H9 (cell line): Measurements from ENCODE around the gene ZNF366. TPM values are rescaled to one million over a fixed set of nuclear protein-coding genes. Genes with fewer than 3 reads are reported as not detected.

Source experiments
- DNase-seq: peaks from one replicate; pipeline ENCODE4 v3.0.0-alpha.2; 2017
- H2AFZ ChIP-seq: one replicate; pipeline ENCODE4 v1.6.1; 2013; ENCODE audit warnings: mild to moderate bottlenecking, low read length, control low read depth, moderate library complexity
- H2AK5ac ChIP-seq: 2 replicates; pipeline ENCODE4 v1.6.1; 2013; ENCODE audit warnings: low read length, control low read depth, mixed read lengths; ENCODE audit not compliant: insufficient read length
- H2BK120ac ChIP-seq: one replicate; pipeline ENCODE4 v1.6.1; 2013; ENCODE audit warnings: low read depth, mild to moderate bottlenecking, low read length, control low read depth, inconsistent platforms; ENCODE audit not compliant: poor library complexity, severe bottlenecking
- H2BK12ac ChIP-seq: 2 replicates; pipeline ENCODE4 v1.6.1; 2013; ENCODE audit warnings: low read length, control low read depth, mixed read lengths, low read depth; ENCODE audit not compliant: insufficient read length
- H2BK15ac ChIP-seq: 2 replicates; pipeline ENCODE4 v1.6.1; 2013; ENCODE audit warnings: low read depth, low read length, control low read depth
- H2BK20ac ChIP-seq: one replicate; pipeline ENCODE4 v1.6.1; 2013; ENCODE audit warnings: low read depth, mild to moderate bottlenecking, low read length, control low read depth, inconsistent platforms; ENCODE audit not compliant: poor library complexity, severe bottlenecking
- H2BK5ac ChIP-seq: 2 replicates; pipeline ENCODE4 v1.6.1; 2013; ENCODE audit warnings: low read length, control low read depth, mixed read lengths; ENCODE audit not compliant: insufficient read length
- H3K14ac ChIP-seq: 2 replicates; pipeline ENCODE4 v1.6.1; 2013; ENCODE audit warnings: low read length, control low read depth; ENCODE audit not compliant: insufficient read depth
- H3K18ac ChIP-seq: 2 replicates; pipeline ENCODE4 v1.6.1; 2013; ENCODE audit warnings: low read depth, mild to moderate bottlenecking, mixed read lengths, low read length, control low read depth; ENCODE audit not compliant: insufficient read length
- H3K23ac ChIP-seq: 2 replicates; pipeline ENCODE4 v1.6.1; 2013; ENCODE audit warnings: low read length, control low read depth, mixed read lengths, low read depth; ENCODE audit not compliant: insufficient read length
- H3K23me2 ChIP-seq: 2 replicates; pipeline ENCODE4 v1.6.1; 2013; ENCODE audit warnings: low read depth, mild to moderate bottlenecking, mixed read lengths, low read length, control low read depth; ENCODE audit not compliant: insufficient read length, poor library complexity, severe bottlenecking
- H3K27ac ChIP-seq: 2 replicates; pipeline ENCODE4 v1.5.1; 2013; ENCODE audit warnings: low read length, control low read depth, mixed read lengths, low read depth; ENCODE audit not compliant: insufficient read length
- H3K27me3 ChIP-seq: 2 replicates; pipeline ENCODE4 v1.6.1; 2013; ENCODE audit warnings: low read length, control low read depth, inconsistent platforms; ENCODE audit not compliant: insufficient read depth
- H3K4ac ChIP-seq: 2 replicates; pipeline ENCODE4 v1.6.1; 2013; ENCODE audit warnings: low read depth, mild to moderate bottlenecking, control low read depth, inconsistent platforms, low read length, moderate library complexity
- H3K4me1 ChIP-seq: 2 replicates; pipeline ENCODE4 v1.6.1; 2013; ENCODE audit warnings: low read length, control low read depth, inconsistent platforms; ENCODE audit not compliant: insufficient read depth
- H3K4me2 ChIP-seq: 2 replicates; pipeline ENCODE4 v1.6.1; 2013; ENCODE audit warnings: low read length, control low read depth, mixed read lengths; ENCODE audit not compliant: insufficient read length, insufficient read depth
- H3K56ac ChIP-seq: 2 replicates; pipeline ENCODE4 v1.6.1; 2013; ENCODE audit warnings: low read depth, mild to moderate bottlenecking, mixed read lengths, low read length, control low read depth; ENCODE audit not compliant: insufficient read length
- H3K79me1 ChIP-seq: 2 replicates; pipeline ENCODE4 v1.6.1; 2013; ENCODE audit warnings: low read depth, mild to moderate bottlenecking, moderate library complexity, low read length, control low read depth, inconsistent platforms; ENCODE audit not compliant: insufficient read depth, poor library complexity, severe bottlenecking
- H3K79me2 ChIP-seq: 2 replicates; pipeline ENCODE4 v1.6.1; 2013; ENCODE audit warnings: low read length, control low read depth, inconsistent platforms; ENCODE audit not compliant: insufficient read depth
- H3K9ac ChIP-seq: 2 replicates; pipeline ENCODE4 v1.6.1; 2013; ENCODE audit warnings: low read length, control low read depth, mixed read lengths; ENCODE audit not compliant: insufficient read length; ENCODE audit errors: extremely low read depth
- H3K9me3 ChIP-seq: one replicate; pipeline ENCODE4 v1.6.1; 2013; ENCODE audit warnings: low read depth, low read length, inconsistent platforms; ENCODE audit not compliant: control insufficient read depth
- H3T11ph ChIP-seq: one replicate; pipeline ENCODE4 v1.6.1; 2013; ENCODE audit warnings: mild to moderate bottlenecking, low read length, control low read depth, inconsistent platforms
- H4K20me1 ChIP-seq: one replicate; pipeline ENCODE4 v1.6.1; 2013; ENCODE audit not compliant: control insufficient read depth, insufficient read length, insufficient read depth
- H4K5ac ChIP-seq: 2 replicates; pipeline ENCODE4 v1.6.1; 2013; ENCODE audit warnings: low read depth, mild to moderate bottlenecking, mixed read lengths, low read length, control low read depth; ENCODE audit not compliant: insufficient read length
- H4K8ac ChIP-seq: replicated peaks from 2 replicates; pipeline ENCODE4 v1.6.1; 2013; ENCODE audit warnings: low read length, control low read depth, mixed read lengths, low read depth; ENCODE audit not compliant: insufficient read length
- H4K91ac ChIP-seq: 2 replicates; pipeline ENCODE4 v1.6.1; 2013; ENCODE audit warnings: low read depth, mild to moderate bottlenecking, moderate library complexity, mixed read lengths, low read length, control low read depth; ENCODE audit not compliant: insufficient read length
- H3K27ac Mint-ChIP-seq, 3 experiments: 2 replicates in 2 of 3; 3 replicates in 1 of 3; pipeline ENCODE4 v1.8.0; 2020 to 2021; ENCODE audit warnings: mixed read lengths in 3 of 3, mild to moderate bottlenecking in 1 of 3, moderate library complexity in 1 of 3
- H3K27me3 Mint-ChIP-seq: 2 replicates; pipeline ENCODE4 v1.8.0; 2021; ENCODE audit warnings: low read depth, mild to moderate bottlenecking, moderate library complexity, mixed read lengths
- H3K36me3 Mint-ChIP-seq, 3 experiments: 2 replicates in 2 of 3; 3 replicates in 1 of 3; pipeline ENCODE4 v1.8.0; 2020 to 2021; ENCODE audit warnings: low read depth in 3 of 3, mixed read lengths in 3 of 3; ENCODE audit not compliant: insufficient read depth in 1 of 3
- H3K4me1 Mint-ChIP-seq, 2 experiments: 2 replicates each; pipeline ENCODE4 v1.8.0; 2020; ENCODE audit warnings: mixed read lengths in 2 of 2
- H3K4me3 Mint-ChIP-seq, 2 experiments: 2 replicates in 1 of 2; 3 replicates in 1 of 2; pipeline ENCODE4 v1.8.0; 2020 to 2021; ENCODE audit warnings: mild to moderate bottlenecking in 2 of 2, mixed read lengths in 2 of 2, moderate library complexity in 1 of 2
- H3K9me3 Mint-ChIP-seq, 2 experiments: 2 replicates in 1 of 2; 3 replicates in 1 of 2; pipeline ENCODE4 v1.8.0; 2020; ENCODE audit warnings: mild to moderate bottlenecking in 2 of 2, mixed read lengths in 2 of 2, moderate library complexity in 1 of 2
- WGBS: extraction: QIAGEN DNeasy Blood & Tissue Kit; methylation state at CpG from one replicate; pipeline ENCODE4 v1.1.7; 2013; ENCODE audit warnings: missing lambda C conversion rate, low lambda C conversion rate, mixed read lengths; ENCODE audit not compliant: insufficient read length; ENCODE audit errors: extremely low coverage; 5-methylcytosine and 5-hydroxymethylcytosine counted together
- total RNA-seq: library from RNA; stranded (reverse); gene quantifications from 2 replicates; pipeline ENCODE4 v1.2.1, GENCODE V29; 2021
- TF ChIP-seq, protein P1 (sequence below): fragments of 200-600 bp; sonication (generic); conservative IDR thresholded peaks from 3 replicates; pipeline ENCODE4 v1.8.0; 2021; ENCODE audit warnings: antibody characterized with exemption, mild to moderate bottlenecking

Gene ZNF366
- total RNA-seq, 1 experiment from 2014 or later = not detected

GRCh38 chr5:72477644-72478043 lies 29.6 kb downstream of the ZNF366 start:
- Histone ChIP-seq H2BK5ac (no peak overlapping the region), H2BK120ac (no peak overlapping the region), H3K14ac (no peak overlapping the region), H4K8ac (no peak overlapping the region), H3K9ac (no peak overlapping the region), H4K91ac (no peak overlapping the region), H2AK5ac (no peak overlapping the region), H2BK12ac (no peak overlapping the region), H2BK20ac (no peak overlapping the region), H3T11ph (no peak overlapping the region), H2BK15ac (no peak overlapping the region), H3K27me3 (no peaks in the 10 kb centered on the region), H4K20me1 (no peaks in the 10 kb centered on the region), H3K27ac (no peak overlapping the region), H4K5ac (no peak overlapping the region), H3K9me3 (no peaks in the 10 kb centered on the region), H3K23ac (no peak overlapping the region), H3K79me1 (no peaks in the 10 kb centered on the region), H3K4me1 (no peaks in the 10 kb centered on the region), H3K23me2 (no peaks in the 10 kb centered on the region), H3K4ac (no peak overlapping the region), H3K18ac (no peak overlapping the region), H3K79me2 (no peaks in the 10 kb centered on the region), H2AFZ (no peak overlapping the region), H3K56ac (no peak overlapping the region), H3K4me2 (no peak overlapping the region)
- H3K27ac Mint-ChIP-seq = no peak overlapping the region
- H3K9me3 Mint-ChIP-seq = no peaks in the 10 kb centered on the region
- WGBS = no CpG with 5 or more reads among the region's 4 CpGs
- H3K27me3 Mint-ChIP-seq = no peaks in the 10 kb centered on the region; the same call in 1 of the 2 replicates
- no peak for DNase-seq
- TF ChIP-seq, protein P1, sequence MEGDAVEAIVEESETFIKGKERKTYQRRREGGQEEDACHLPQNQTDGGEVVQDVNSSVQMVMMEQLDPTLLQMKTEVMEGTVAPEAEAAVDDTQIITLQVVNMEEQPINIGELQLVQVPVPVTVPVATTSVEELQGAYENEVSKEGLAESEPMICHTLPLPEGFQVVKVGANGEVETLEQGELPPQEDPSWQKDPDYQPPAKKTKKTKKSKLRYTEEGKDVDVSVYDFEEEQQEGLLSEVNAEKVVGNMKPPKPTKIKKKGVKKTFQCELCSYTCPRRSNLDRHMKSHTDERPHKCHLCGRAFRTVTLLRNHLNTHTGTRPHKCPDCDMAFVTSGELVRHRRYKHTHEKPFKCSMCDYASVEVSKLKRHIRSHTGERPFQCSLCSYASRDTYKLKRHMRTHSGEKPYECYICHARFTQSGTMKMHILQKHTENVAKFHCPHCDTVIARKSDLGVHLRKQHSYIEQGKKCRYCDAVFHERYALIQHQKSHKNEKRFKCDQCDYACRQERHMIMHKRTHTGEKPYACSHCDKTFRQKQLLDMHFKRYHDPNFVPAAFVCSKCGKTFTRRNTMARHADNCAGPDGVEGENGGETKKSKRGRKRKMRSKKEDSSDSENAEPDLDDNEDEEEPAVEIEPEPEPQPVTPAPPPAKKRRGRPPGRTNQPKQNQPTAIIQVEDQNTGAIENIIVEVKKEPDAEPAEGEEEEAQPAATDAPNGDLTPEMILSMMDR = no peak
- peaks cover 0 to 4% of the 10 kb centered on the region in 2 experiments; a peak in 2 of 4 replicates for H3K4me1 Mint-ChIP-seq
- H3K4me3 Mint-ChIP-seq = no peak overlapping the region
- no peaks in the 10 kb centered on the region for H3K36me3 Mint-ChIP-seq
